Activated CD4-positive, alpha-beta T cell treated with anti-CD3 and anti-CD28 coated beads, Interleukin-2, amount 10 ng/mL, durations not matched to agents 7 days and 5 days (primary cell): ENCODE data around the gene SYF2. TPM values are rescaled to one million over a fixed set of nuclear protein-coding genes. Genes with fewer than 3 reads are reported as not detected.

ENCODE experiments used
- CTCF ChIA-PET: fragments of 350-600 bp; sonication (Branson Sonifier 250); formaldehyde crosslinking; loops from one replicate; lab custom pipeline; 2021; ENCODE audit warnings: antibody characterized with exemption; lab: Charles Lee
- POLR2A ChIA-PET: fragments of 350-600 bp; sonication (Branson Sonifier 250); formaldehyde crosslinking; loops from one replicate; lab custom pipeline; 2021; ENCODE audit warnings: antibody characterized with exemption; lab: Charles Lee
- DNase-seq: peaks from one replicate; pipeline ENCODE4 v3.0.0-alpha.2; 2020
- H3K27ac Mint-ChIP-seq: one replicate; pipeline ENCODE4 v1.8.0; 2021; ENCODE audit warnings: mild to moderate bottlenecking, moderate library complexity, mixed read lengths
- H3K27me3 Mint-ChIP-seq: one replicate; pipeline ENCODE4 v1.8.0; 2021; ENCODE audit warnings: mixed read lengths
- H3K36me3 Mint-ChIP-seq: one replicate; pipeline ENCODE4 v1.8.0; 2021; ENCODE audit warnings: low read depth, mixed read lengths
- H3K4me1 Mint-ChIP-seq: one replicate; pipeline ENCODE4 v1.8.0; 2021; ENCODE audit warnings: mixed read lengths
- H3K4me3 Mint-ChIP-seq: one replicate; pipeline ENCODE4 v1.8.0; 2021; ENCODE audit warnings: mild to moderate bottlenecking, moderate library complexity, mixed read lengths
- H3K9me3 Mint-ChIP-seq: one replicate; pipeline ENCODE4 v1.8.0; 2021; ENCODE audit warnings: mixed read lengths
- total RNA-seq, 2 experiments: library from RNA; stranded (reverse); gene quantifications; one replicate each; pipeline ENCODE4 v1.2.3, GENCODE V29; 2021

Gene SYF2
- total RNA-seq, 2 experiments from 2014 or later, result 46.5 to 53.0 TPM

GRCh38 chr1:25257196-25257595, 24.9 kb upstream of the SYF2 start:
- Mint-ChIP-seq H3K4me1 (peaks cover 9% of the 10 kb centered on the region), H3K27ac (no peak overlapping the region), H3K27me3 (no peaks in the 10 kb centered on the region), H3K4me3 (no peak overlapping the region), H3K9me3 (no peaks in the 10 kb centered on the region), H3K36me3 (peaks cover 3% of the 10 kb centered on the region)
- DNase-seq, result no peak
- ChIA-PET CTCF (interaction anchor here (0.6 kb wide), 1 partner anchor 482 kb away, joined by 4 read pairs; no protein-coding TSS in a partner anchor), POLR2A (no interaction called here)

GRCh38 chr1:25256578-25256965, 24.3 kb upstream of the SYF2 start:
- Mint-ChIP-seq H3K27me3 (no peaks in the 10 kb centered on the region), H3K4me3 (no peak overlapping the region), H3K4me1 (peaks cover 9% of the 10 kb centered on the region), H3K36me3 (no peaks in the 10 kb centered on the region), H3K27ac (no peak overlapping the region), H3K9me3 (no peaks in the 10 kb centered on the region)
- ChIA-PET POLR2A (interaction anchor here (0.7 kb wide), 1 partner anchor 9 kb away, joined by 4 read pairs; the partner anchor contains the start of gene RSRP1), CTCF (interaction anchor here (0.6 to 0.9 kb wide), 2 partner anchors 15 to 319 kb away, joined by 3 read pairs; no protein-coding TSS in a partner anchor)
- no peak for DNase-seq

- H3K4me1 Mint-ChIP-seq, result peaks cover 9% of the 10 kb centered on the region
- DNase-seq, result no peak
- POLR2A ChIA-PET, result interaction anchor here (0.7 kb wide), 1 partner anchor 8 kb away, joined by 4 read pairs; the partner anchor contains the start of gene RSRP1
- no peaks in the 10 kb centered on the region for H3K27me3 Mint-ChIP-seq
- no peak overlapping the region for H3K4me3 Mint-ChIP-seq
- no peak overlapping the region for H3K27ac Mint-ChIP-seq
- H3K9me3 Mint-ChIP-seq, result no peaks in the 10 kb centered on the region
- CTCF ChIA-PET, result interaction anchor here (0.6 to 1.2 kb wide), 4 partner anchors 14 to 410 kb away, joined by 3 to 4 read pairs (median 4); no protein-coding TSS in a partner anchor
- H3K36me3 Mint-ChIP-seq, result no peaks in the 10 kb centered on the region
These were observed 23.6 kb upstream of the SYF2 start for GRCh38 chr1:25255706-25256577.

GRCh38 chr1:25253911-25254310, 21.6 kb upstream of the SYF2 start:
- CTCF ChIA-PET, result interaction anchor here (0.8 to 2.4 kb wide), 2 partner anchors 14 to 325 kb away, joined by 3 to 9 read pairs; no protein-coding TSS in a partner anchor
- DNase-seq, result no peak
- H3K4me3 Mint-ChIP-seq, result no peak overlapping the region
- no peaks in the 10 kb centered on the region for H3K9me3 Mint-ChIP-seq
- POLR2A ChIA-PET, result no interaction called here
- H3K4me1 Mint-ChIP-seq, result no peaks in the 10 kb centered on the region
- H3K27ac Mint-ChIP-seq, result no peak overlapping the region
- H3K27me3 Mint-ChIP-seq, result no peaks in the 10 kb centered on the region
- H3K36me3 Mint-ChIP-seq, result no peaks in the 10 kb centered on the region

GRCh38 chr1:25247829-25248754, 15.8 kb upstream of the SYF2 start:
- H3K4me3 Mint-ChIP-seq, result peak overlapping the region; percentile 98
- peak overlapping the region; percentile 100 for H3K27ac Mint-ChIP-seq
- ChIA-PET POLR2A (interaction anchor here (0.6 to 1.4 kb wide), 5 partner anchors 8 to 762 kb away, joined by 3 to 23 read pairs (median 4); partner anchors contain the start of gene SYF2), CTCF (no interaction called here)
- H3K27me3 Mint-ChIP-seq, result no peaks in the 10 kb centered on the region
- H3K36me3 Mint-ChIP-seq, result peaks cover 41% of the 10 kb centered on the region
- no peaks in the 10 kb centered on the region for H3K9me3 Mint-ChIP-seq
- DNase-seq, result no peak
- H3K4me1 Mint-ChIP-seq, result peaks cover 41% of the 10 kb centered on the region

- peak; percentile 100 for DNase-seq
- ChIA-PET CTCF (no interaction called here), POLR2A (interaction anchor here (0.6 to 1.4 kb wide), 5 partner anchors 9 to 761 kb away, joined by 3 to 23 read pairs (median 4); partner anchors contain the start of gene SYF2)
- H3K4me3 Mint-ChIP-seq, result peak within 1 kb of the TSS; percentile 98
- no peaks in the 10 kb centered on the region for H3K9me3 Mint-ChIP-seq
- peak within 1 kb of the TSS; percentile 100 for H3K27ac Mint-ChIP-seq
- H3K36me3 Mint-ChIP-seq, result peaks cover 49% of the 10 kb centered on the region
- no peaks in the 10 kb centered on the region for H3K27me3 Mint-ChIP-seq
- H3K4me1 Mint-ChIP-seq, result peaks cover 48% of the 10 kb centered on the region
These were observed 14.9 kb upstream of the SYF2 start, which contains the start of gene RSRP1 for GRCh38 chr1:25247024-25247828. Gene RSRP1, minus strand, starts transcription at chr1:25247454. Its CDS starts 491 bp downstream, at chr1:25246963.

GRCh38 chr1:25246600-25247023, 14.3 kb upstream of the SYF2 start:
- peaks cover 51% of the 10 kb centered on the region for H3K4me1 Mint-ChIP-seq
- DNase-seq, result peak; percentile 42
- no peaks in the 10 kb centered on the region for H3K27me3 Mint-ChIP-seq
- ChIA-PET CTCF (no interaction called here), POLR2A (interaction anchor here (1.4 kb wide), 1 partner anchor 14 kb away, joined by 23 read pairs; the partner anchor contains the start of gene SYF2)
- H3K9me3 Mint-ChIP-seq, result no peaks in the 10 kb centered on the region
- peak overlapping the region; percentile 98 for H3K4me3 Mint-ChIP-seq
- peak overlapping the region; percentile 100 for H3K27ac Mint-ChIP-seq
- H3K36me3 Mint-ChIP-seq, result peaks cover 52% of the 10 kb centered on the region

GRCh38 chr1:25245809-25246599, 13.7 kb upstream of the SYF2 start:
- peak overlapping the region; percentile 98 for H3K4me3 Mint-ChIP-seq
- peaks cover 58% of the 10 kb centered on the region for H3K36me3 Mint-ChIP-seq
- no peaks in the 10 kb centered on the region for H3K9me3 Mint-ChIP-seq
- H3K4me1 Mint-ChIP-seq, result peaks cover 56% of the 10 kb centered on the region
- no peak for DNase-seq
- CTCF ChIA-PET, result interaction anchor here (0.8 to 1.0 kb wide), 2 partner anchors 13 to 302 kb away, joined by 3 to 4 read pairs; no protein-coding TSS in a partner anchor
- POLR2A ChIA-PET, result no interaction called here
- peak overlapping the region; percentile 100 for H3K27ac Mint-ChIP-seq
- H3K27me3 Mint-ChIP-seq, result no peaks in the 10 kb centered on the region

GRCh38 chr1:25245393-25245792, 13.1 kb upstream of the SYF2 start:
- Mint-ChIP-seq H3K9me3 (no peaks in the 10 kb centered on the region), H3K27ac (peak overlapping the region; percentile 100), H3K4me3 (peak overlapping the region; percentile 98), H3K4me1 (peaks cover 61% of the 10 kb centered on the region), H3K27me3 (no peaks in the 10 kb centered on the region), H3K36me3 (peaks cover 63% of the 10 kb centered on the region)
- CTCF ChIA-PET, result interaction anchor here (0.8 to 1.0 kb wide), 2 partner anchors 12 to 303 kb away, joined by 3 to 4 read pairs; no protein-coding TSS in a partner anchor
- DNase-seq, result no peak
- POLR2A ChIA-PET, result interaction anchor here (1.0 kb wide), 1 partner anchor 13 kb away, joined by 3 read pairs; the partner anchor contains the start of gene SYF2

- H3K4me3 Mint-ChIP-seq, result peak overlapping the region; percentile 23
- peaks cover 69% of the 10 kb centered on the region for H3K36me3 Mint-ChIP-seq
- no peaks in the 10 kb centered on the region for H3K27me3 Mint-ChIP-seq
- no peaks in the 10 kb centered on the region for H3K9me3 Mint-ChIP-seq
- POLR2A ChIA-PET, result no interaction called here
- H3K27ac Mint-ChIP-seq, result no peak overlapping the region
- peaks cover 74% of the 10 kb centered on the region for H3K4me1 Mint-ChIP-seq
- no peak for DNase-seq
- CTCF ChIA-PET, result no interaction called here
These were observed 11.6 kb upstream of the SYF2 start for GRCh38 chr1:25243907-25244306.
